Ovary (tissue), 9 donors: Measurements from ENCODE around the gene FOCAD. TPM values are rescaled to one million over a fixed set of nuclear protein-coding genes. Genes with fewer than 3 reads are reported as not detected.

Experiments used
- DNase-seq, 5 donors: peaks; one replicate each; pipeline ENCODE4 v3.0.0-alpha.2; 2019 to 2020
- H3K27ac ChIP-seq, 2 donors: fragments of 200-600 bp; one replicate each; pipeline versions ENCODE4 v1.5.1 to v1.8.0; 2019 to 2022
- H3K27me3 ChIP-seq: fragments of 200-600 bp; one replicate; pipeline ENCODE4 v1.8.0; 2022
- H3K36me3 ChIP-seq: fragments of 200-600 bp; sonication (generic); one replicate; pipeline ENCODE4 v1.5.1; 2019
- H3K4me1 ChIP-seq: one replicate; pipeline ENCODE4 v1.8.1; 2013; ENCODE audit warnings: mild to moderate bottlenecking, moderate library complexity; ENCODE audit not compliant: insufficient read depth
- H3K4me3 ChIP-seq: fragments of 200-600 bp; sonication (generic); one replicate; pipeline ENCODE4 v1.5.1; 2017
- H3K9me3 ChIP-seq, 2 donors: fragments of 200-600 bp in 1 of 2; sonication (generic) in 1 of 2; one replicate each; pipeline versions ENCODE4 v1.5.1 to v1.8.1; 2013 to 2019; ENCODE audit warnings: mild to moderate bottlenecking in 1 of 2, moderate library complexity in 1 of 2
- CTCF ChIP-seq, 3 donors: fragments of 450-650 bp in 2 of 3; fragments of 200-600 bp in 1 of 3; IDR thresholded peaks; one replicate each; pipeline versions ENCODE4 v1.5.1 to v1.8.0; 2016 to 2022; ENCODE audit warnings: antibody characterized with exemption in 3 of 3, mild to moderate bottlenecking in 1 of 3
- EP300 ChIP-seq: sonication (generic); formaldehyde crosslinking; IDR thresholded peaks from one replicate; pipeline ENCODE4 v1.6.1; 2017; ENCODE audit warnings: antibody characterized with exemption
- POLR2A ChIP-seq: fragments of 450-650 bp; IDR thresholded peaks from one replicate; pipeline ENCODE4 v1.6.1; 2017; ENCODE audit warnings: antibody characterized with exemption, mild to moderate bottlenecking, moderate library complexity
- WGBS, 3 donors: extraction: QIAGEN DNeasy Blood & Tissue Kit in 1 of 3; methylation state at CpG; one replicate each; pipeline versions ENCODE4 v1.1.5 to v1.1.7; 2013 to 2017; 5-methylcytosine and 5-hydroxymethylcytosine counted together
- intact Hi-C, 4 donors: fragments of 100-400 bp; cut with DNase I; formaldehyde crosslinking; loops; one replicate each; pipeline versions ENCODE4 v1.11.0 to v1.15.1; 2022 to 2023
- polyA plus RNA-seq, 2 donors: library from polyadenylated mRNA; stranded (reverse); fragments of 200-250 nt in 1 of 2; fragments of 350-450 nt in 1 of 2; fragmentation: Illumina TruSeq in 1 of 2; extraction: RNeasy Lipid Tissue Mini Kit (QIAGEN cat#74804) in 1 of 2; gene quantifications; one replicate each; pipeline ENCODE4 v1.2.3, GENCODE V29; 2013 to 2014
- total RNA-seq, 7 donors: library from RNA; depleted of rRNA in 2 of 7; stranded (reverse); fragments of >200 nt in 2 of 7; fragmentation: NEBNext Ultra II Directional in 3 of 7; extraction: Animal tissue kit (Norgen Biotek cat#: 25700) in 3 of 7; gene quantifications; one replicate each; pipeline versions ENCODE4 v1.1.0 to v1.2.4, GENCODE V29; 2016 to 2023
- donor health status: DM: no; HTN: no; CAD: no; lungs with moderate emphysema.
- donor health status: DM: no; HTN: no; CAD: no.
- donor health status: Bipolar disorder and iron deficiency.
- donor health status: DM: yes; HTN: yes; CAD: no.
- donor health status: DM: no; HTN: no; CAD: no.
- donor health status: DM: yes; HTN: yes; CAD: no.

The FOCAD gene
- total and polyA plus RNA-seq, 9 donors = 5.4 to 39.2 (median 22.2) TPM

DNA sequence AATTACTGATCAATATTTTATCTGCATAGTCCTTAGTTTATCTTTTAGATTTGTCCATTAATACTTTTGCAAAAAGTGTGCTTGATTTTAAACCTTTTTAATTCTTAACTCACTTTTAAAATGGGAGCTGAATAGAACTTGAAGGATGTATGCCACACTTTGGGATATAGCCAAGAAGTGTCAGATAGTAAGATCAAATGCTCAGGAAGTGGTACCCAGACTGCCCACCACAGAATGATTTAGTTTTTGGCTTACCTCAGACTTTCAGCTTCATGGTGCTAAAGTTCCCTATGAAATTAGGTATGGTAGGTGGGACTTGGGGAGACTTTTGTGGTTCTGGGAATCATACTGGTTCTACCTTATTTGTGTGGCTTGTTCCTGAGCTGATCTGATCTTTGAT, 14.7 kb downstream of the FOCAD start:
- Histone ChIP-seq H3K27me3 (no peaks in the 10 kb centered on the region), H3K4me1 (peaks cover 4% of the 10 kb centered on the region), H3K27ac (no peak overlapping the region), H3K4me3 (no peak overlapping the region), H3K36me3 (no peaks in the 10 kb centered on the region), H3K9me3 (no peaks in the 10 kb centered on the region)
- DNase-seq = no peak
- intact Hi-C loops = no loop called here
- TF ChIP-seq POLR2A = no peak
- TF ChIP-seq EP300 = no peak
- TF ChIP-seq CTCF (IDR thresholded peaks at IDR 0.05) = no peak

GRCh38 chr9:20701060-20701459, 17.0 kb downstream of the FOCAD start:
- no peak for TF ChIP-seq POLR2A
- no peak for TF ChIP-seq CTCF (IDR thresholded peaks at IDR 0.05)
- no peak for TF ChIP-seq EP300
- H3K36me3 ChIP-seq = no peaks in the 10 kb centered on the region
- DNase-seq = no peak
- H3K27ac ChIP-seq = no peak overlapping the region
- H3K9me3 ChIP-seq = no peaks in the 10 kb centered on the region
- H3K4me3 ChIP-seq = no peak overlapping the region
- no peaks in the 10 kb centered on the region for H3K27me3 ChIP-seq
- peaks cover 4% of the 10 kb centered on the region for H3K4me1 ChIP-seq
- WGBS, 3 donors = 7 to 16% (median 9%) methylated on average over 1 of the region's 1 CpG
- intact Hi-C loops = no loop called here

DNA sequence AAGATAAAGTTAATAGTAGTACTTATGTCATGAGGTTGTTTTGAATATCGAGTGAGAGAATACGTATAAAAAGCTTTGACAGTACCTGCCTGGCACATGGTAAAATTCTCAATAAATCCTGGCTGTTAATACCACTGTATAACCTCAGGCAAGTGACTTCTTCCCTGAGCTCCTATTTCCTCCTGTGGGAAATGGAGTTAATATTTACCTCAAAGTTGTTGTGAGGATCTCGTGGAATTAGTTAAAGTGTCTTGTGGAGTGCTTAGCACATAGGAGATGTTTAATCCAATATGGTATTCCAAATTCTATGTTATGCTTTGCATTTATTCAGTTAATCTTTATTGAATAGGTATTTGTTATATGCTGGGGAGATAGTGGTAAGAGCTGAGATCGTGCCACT, 18.5 kb downstream of the FOCAD start:
- Histone ChIP-seq H3K27me3 (no peaks in the 10 kb centered on the region), H3K27ac (no peak overlapping the region), H3K9me3 (no peaks in the 10 kb centered on the region), H3K4me3 (no peak overlapping the region), H3K4me1 (no peaks in the 10 kb centered on the region), H3K36me3 (no peaks in the 10 kb centered on the region)
- WGBS, 3 donors = 86 to 93% (median 88%) methylated on average over 4 of the region's 4 CpGs
- TF ChIP-seq CTCF (IDR thresholded peaks at IDR 0.05) = no peak
- no peak for TF ChIP-seq EP300
- TF ChIP-seq POLR2A = no peak
- intact Hi-C loops = no loop called here
- no peak for DNase-seq

GRCh38 chr9:20703146-20703545, 19.1 kb downstream of the FOCAD start:
- no peak overlapping the region for H3K27ac ChIP-seq
- intact Hi-C loops = no loop called here
- H3K4me1 ChIP-seq = no peaks in the 10 kb centered on the region
- 95 to 98% (median 97%) methylated on average over 3 of the region's 3 CpGs for WGBS, 3 donors
- TF ChIP-seq POLR2A = no peak
- TF ChIP-seq EP300 = no peak
- TF ChIP-seq CTCF (IDR thresholded peaks at IDR 0.05) = no peak
- no peaks in the 10 kb centered on the region for H3K9me3 ChIP-seq
- no peaks in the 10 kb centered on the region for H3K36me3 ChIP-seq
- no peak for DNase-seq
- H3K27me3 ChIP-seq = no peaks in the 10 kb centered on the region
- no peak overlapping the region for H3K4me3 ChIP-seq

DNA sequence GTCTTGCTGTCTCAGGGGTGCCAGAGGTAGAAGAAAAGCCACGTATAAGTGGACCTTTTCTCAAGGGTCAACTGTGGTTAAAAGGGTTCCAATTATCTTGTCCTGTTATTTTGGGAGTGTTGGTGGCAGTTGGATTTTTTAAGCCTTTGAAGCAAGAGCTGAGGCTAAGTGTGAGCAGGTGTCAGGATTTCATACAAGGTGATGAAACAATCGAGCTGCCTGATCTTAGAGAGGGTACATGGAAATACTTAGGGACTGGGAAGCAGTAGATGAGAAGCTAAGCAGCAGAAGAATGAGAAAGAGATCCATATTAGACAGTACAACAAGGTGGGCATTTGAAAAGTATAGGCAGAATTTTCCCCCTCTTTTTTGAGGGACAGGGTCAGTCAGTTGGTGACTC, 23.6 kb downstream of the FOCAD start:
- no peaks in the 10 kb centered on the region for H3K36me3 ChIP-seq
- intact Hi-C loops = no loop called here
- H3K4me3 ChIP-seq = no peak overlapping the region
- no peaks in the 10 kb centered on the region for H3K27me3 ChIP-seq
- no peak for DNase-seq
- WGBS, 3 donors = 89 to 91% (median 89%) methylated on average over 2 of the region's 2 CpGs
- H3K4me1 ChIP-seq = no peaks in the 10 kb centered on the region
- H3K27ac ChIP-seq = no peak overlapping the region
- H3K9me3 ChIP-seq = no peaks in the 10 kb centered on the region
- TF ChIP-seq CTCF (IDR thresholded peaks at IDR 0.05) (no peak), POLR2A (no peak), EP300 (no peak)
